CD4-positive, alpha-beta T cell treated with Interleukin-4 for 1 hour (primary cell): ENCODE results near the gene CDKN2AIP.
A peak's percentile ranks its signal among the peaks of the same experiment; 100 is the strongest.

ENCODE experiments used
- DNase-seq, 2 donors: peaks; one replicate each; pipeline ENCODE4 v3.0.0-alpha.2; 2020 to 2022

Gene CDKN2AIP, protein sequence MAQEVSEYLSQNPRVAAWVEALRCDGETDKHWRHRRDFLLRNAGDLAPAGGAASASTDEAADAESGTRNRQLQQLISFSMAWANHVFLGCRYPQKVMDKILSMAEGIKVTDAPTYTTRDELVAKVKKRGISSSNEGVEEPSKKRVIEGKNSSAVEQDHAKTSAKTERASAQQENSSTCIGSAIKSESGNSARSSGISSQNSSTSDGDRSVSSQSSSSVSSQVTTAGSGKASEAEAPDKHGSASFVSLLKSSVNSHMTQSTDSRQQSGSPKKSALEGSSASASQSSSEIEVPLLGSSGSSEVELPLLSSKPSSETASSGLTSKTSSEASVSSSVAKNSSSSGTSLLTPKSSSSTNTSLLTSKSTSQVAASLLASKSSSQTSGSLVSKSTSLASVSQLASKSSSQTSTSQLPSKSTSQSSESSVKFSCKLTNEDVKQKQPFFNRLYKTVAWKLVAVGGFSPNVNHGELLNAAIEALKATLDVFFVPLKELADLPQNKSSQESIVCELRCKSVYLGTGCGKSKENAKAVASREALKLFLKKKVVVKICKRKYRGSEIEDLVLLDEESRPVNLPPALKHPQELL

DNA sequence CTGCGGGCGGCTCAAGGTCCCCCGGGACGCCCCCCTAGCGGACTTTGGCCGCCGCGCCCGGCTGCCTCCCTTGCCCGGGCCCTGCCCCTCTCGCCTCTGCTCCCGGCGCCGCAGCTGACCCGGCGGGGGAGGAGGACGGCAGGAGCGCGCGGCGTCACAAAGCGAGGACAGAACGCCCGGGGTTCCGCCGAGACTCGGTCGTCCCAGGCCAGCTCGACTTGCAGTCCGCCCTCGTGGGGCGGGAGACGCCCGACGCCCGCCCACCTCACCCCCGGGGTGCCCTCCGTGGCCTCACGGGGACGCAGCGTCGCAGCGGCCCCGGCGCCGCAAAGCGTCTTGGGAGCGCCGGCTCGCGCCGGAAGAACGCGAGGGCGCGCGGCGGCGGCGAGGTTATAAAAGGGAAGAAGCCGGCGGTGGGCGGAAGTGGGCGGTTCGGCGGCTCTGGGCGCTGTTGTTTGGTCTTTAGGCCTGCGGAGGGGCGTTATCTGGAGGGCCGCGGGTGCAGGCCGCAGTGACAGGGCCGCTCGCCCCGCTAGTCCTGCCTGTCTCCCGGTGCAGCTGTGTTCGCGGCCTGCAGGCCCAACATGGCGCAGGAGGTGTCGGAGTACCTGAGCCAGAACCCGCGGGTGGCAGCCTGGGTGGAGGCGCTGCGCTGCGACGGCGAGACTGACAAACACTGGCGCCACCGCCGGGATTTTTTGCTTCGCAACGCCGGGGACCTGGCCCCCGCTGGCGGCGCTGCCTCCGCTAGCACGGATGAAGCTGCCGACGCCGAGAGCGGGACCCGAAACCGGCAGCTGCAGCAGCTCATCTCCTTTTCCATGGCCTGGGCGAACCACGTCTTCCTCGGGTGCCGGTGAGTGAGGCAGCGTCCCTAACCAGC is at the start of gene CDKN2AIP:
Gene CDKN2AIP, plus strand, starts transcription at position 423 of the 883 bp plus-strand sequence. Its CDS starts 162 bp downstream, at position 585.
- DNase-seq, result peak; percentile 94 to 95

DNA sequence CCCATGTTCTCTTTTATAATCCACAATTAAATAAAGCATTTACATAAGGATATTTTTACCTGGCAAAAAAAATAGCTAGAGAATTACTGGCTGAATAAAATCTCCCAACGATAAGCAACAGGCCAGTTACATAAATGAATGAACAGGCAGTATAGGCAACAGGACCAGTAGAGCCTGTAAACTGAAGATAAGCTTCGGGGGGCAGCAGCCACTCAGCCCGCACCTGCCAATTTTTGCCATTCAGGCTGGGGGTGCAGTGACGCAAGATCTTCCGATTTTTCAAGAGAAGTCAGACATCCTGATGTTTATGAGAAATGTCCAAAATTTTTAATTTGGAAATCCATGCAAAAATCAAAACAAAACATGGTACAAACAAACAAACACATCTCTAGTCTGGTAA is 49.0 kb upstream of the CDKN2AIP start:
- DNase-seq, result no peak

DNA sequence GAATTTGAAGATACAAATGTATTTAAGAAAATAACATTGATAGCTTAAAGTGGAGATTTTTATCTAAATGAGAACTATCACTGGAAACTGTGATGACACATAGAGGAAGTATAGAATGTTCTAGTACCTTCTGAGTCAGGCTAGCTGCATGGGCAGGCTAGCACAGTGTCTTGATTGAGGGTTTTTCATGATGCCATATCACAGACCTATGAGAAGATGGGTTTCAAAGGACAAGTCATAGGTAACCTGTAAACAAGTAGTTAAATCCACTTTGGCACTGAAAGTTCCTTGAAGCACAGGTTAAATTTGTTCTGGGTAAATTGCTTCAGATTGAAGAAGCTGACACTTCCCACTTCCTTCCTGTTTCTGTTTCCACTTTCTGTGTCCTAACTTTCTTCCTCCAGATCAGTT is 48.2 kb upstream of the CDKN2AIP start:
- DNase-seq, result no peak

DNA sequence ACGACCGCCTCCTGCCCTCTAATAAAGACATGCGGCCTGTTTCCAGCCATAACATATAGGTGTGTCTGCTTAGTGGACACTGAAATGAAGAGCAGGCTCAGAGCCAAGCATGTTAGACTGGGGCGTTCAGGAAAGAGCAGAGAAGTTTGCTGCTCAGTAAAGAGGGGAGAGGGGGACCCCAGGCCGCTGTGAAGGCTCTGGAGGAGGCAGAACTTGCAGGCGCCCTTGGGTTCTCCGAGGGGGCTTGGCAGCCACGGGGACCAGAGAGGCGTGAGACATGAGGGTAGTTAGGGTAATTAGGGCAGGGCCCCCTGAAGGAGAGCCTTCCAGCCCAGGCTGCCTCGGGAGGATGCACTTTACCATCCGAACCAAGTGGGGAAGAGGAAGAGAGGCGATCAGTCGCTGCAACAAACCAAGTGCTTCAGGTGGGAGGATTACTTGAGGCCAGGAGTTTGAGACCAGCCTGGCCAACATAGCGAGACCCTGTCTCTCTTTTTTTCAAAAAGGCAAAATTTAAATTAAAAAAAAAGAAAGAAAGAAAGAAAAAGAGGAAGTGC is 46.6 kb upstream of the CDKN2AIP start:
- no peak for DNase-seq

DNA sequence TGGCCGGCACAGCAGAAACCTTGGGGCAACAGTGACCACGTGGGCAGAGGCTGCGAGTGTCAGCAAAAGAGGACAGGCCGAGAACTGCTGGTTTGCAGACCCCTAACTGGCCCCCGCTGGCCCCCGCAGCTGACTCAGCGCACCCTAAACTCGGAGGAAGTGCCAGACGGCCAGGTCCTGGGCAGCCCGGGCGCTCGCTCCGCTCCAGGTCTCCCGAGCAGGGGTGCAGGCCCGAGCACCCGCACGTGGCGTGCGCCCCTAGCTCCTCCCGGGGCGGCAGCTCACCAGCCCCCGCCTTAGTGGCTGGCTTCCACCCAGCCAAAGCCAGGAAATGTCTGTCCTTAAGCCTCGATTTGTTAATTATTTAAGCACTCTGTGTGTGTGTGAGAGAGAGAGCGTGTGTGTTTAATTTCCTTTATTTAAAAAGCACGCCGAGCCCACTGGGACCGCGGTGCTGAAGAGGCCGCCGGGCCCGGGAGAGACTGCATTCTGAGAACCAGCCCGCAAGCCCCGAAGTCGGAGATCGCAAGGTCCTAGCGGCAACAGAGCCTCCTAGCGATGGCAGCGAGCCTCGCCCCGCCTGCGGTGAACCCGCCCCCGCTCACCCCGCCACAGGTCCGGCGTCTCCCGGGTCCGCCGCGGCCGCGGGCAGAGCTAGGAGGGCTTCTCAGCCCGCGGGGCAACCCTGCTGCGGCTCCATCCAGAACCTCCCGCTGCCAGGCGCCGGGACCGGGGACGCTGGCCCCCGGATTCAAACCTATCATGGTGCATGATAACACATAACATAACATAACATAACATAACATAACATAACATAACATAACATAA is 45.9 kb upstream of the CDKN2AIP start:
- DNase-seq, result peak; percentile 61 to 67

DNA sequence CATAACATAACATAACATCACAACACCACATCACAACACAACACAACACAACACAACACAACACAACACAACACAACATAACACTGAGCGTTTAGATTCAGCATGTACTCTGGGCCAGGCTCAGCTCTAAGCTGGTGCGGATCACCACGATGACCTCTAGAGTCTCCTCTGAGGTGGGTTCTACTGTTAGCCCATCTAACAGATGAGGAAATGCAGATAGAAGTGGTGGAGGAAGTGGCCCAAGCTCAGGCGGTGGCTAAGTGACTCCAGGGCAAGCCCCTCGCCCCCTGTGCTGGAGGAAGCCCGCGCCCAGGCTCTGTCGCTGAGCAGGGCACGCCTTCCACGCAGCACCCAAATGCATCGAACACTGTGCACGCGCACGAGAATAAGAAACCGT is 45.3 kb upstream of the CDKN2AIP start:
- DNase-seq, result no peak

DNA sequence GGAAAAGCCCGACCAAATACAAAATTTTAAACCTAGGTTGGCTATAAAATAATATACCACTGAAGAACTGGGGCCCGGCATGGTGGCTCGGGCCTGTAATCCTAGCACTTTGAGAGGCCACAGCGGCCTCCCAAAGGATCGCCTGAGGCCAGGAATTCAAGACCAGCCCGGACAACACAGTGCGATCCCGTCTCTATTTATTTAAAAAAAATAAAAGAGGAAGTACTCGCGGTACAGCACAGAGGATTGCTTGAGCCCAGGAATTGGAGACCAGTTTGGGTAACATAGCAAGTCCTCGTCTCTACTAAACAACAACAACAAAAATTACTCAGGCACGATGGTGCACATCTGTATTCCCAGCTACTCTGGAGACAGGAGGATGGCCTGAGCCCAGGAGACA is 44.8 kb upstream of the CDKN2AIP start:
- no peak for DNase-seq

DNA sequence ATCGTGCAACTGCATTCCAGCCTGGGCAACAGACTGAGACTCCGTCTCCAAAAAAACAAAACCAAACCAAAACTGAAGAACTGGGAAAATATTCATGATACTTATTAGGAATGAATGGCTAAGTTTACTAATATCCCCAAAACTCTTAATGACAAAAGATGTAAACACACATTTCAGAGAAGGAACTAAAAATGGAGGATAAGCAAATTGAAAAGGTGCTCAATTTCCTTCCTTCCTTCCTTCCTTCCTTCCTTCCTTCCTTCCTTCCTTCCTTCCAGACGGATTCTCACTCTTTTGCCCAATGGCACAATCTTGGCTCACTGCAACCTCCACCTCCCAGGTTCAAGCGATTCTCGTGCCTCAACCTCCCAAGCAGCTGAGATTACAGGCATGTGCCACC is 44.4 kb upstream of the CDKN2AIP start:
- no peak for DNase-seq

DNA sequence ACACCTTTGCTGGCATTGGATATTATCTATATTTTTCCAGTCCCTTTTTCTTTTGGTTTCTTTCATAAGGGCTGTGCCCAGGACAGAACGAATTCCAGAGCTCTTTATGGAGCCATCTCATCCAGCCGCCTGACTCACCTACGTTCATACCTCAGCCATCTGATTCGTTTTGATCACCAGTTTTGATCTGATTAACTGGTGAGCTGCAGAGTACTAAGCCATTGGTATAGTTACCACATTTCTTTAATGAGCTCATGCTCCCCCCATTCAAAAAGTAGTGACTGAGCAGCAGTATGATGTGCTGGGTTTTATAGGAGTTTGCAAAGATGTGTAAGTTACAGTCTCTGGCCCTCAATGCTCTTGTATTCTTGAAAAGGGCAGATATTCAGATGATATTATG is 43.0 kb upstream of the CDKN2AIP start:
- no peak for DNase-seq

DNA sequence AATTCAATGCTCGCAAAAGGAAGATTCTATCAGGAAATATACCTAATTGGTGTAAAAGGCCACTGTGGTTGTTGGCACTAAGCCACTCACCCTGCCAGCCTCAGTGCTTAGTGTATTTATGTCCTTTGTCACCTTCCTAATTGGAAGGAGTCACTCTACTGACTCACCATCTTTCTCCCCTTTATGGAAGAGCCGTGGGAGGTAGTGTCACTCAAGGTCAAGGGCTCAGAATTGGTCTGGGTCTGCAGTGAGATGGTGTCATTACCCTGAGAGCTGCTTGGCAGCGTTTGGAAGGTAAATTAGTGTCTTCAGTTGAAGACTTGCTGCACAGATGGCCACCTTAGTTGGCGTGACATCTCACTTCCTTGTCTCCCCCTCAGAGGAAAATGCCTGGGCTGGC is 41.7 kb upstream of the CDKN2AIP start:
- DNase-seq, result no peak

DNA sequence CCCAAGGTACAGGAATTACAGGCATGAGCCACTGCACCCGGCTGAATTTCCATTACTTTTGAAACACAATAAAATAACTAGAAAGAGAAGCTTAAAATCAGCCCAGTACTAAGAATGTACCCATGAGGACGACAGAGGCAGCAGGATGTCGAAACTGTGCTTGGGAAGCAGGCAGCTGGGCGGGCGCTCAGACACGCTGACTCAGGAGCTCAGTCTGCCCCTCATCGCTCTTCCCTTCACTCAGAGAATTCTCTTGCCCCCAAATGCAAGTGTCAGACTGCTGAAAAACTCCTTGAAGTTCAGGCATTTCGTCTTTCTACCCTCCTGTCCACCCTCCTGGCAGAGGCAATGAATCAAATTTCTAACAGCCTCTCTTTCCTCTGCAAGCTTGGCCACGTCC is 41.0 kb upstream of the CDKN2AIP start:
- DNase-seq, result no peak

DNA sequence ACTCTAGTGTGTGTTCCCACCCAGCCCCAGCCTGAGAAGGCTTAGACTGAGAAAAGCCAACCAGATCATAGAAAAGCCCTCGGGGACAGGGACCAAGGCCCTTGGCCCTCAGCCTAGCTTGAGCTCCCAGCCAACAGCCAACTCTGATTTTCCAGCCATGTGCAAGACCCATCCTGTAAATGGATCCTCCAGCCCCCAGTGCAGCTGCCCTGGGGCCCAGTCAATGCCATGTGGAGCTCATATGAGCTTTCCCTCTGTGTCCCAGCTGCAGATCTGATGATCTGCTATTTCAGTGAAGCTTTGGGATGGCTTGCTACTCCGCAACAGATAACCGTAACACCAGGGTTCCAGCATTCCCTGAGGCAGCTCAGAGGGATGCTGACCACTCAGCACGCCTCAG is 40.5 kb upstream of the CDKN2AIP start:
- no peak for DNase-seq

DNA sequence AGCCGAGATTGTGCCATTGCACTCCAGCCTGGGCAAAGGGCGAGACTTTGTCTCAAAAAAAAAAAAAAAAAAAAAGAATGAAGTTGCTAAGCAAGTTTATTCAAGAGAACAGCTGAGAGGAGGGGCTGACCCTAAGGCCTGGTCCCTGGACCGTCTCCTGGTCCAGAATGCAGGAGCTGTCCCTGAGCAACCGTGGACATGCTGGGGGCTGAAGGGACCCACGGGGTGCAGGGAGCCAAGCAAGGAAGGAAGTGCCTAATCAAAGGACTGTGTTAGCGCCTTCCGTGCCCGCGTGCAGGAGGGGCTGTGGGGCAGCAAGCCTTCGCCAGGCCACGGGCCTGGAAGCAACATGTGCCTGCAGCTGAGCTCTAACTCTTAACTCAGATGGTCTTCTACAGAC is 39.1 kb upstream of the CDKN2AIP start:
- DNase-seq, result no peak

DNA sequence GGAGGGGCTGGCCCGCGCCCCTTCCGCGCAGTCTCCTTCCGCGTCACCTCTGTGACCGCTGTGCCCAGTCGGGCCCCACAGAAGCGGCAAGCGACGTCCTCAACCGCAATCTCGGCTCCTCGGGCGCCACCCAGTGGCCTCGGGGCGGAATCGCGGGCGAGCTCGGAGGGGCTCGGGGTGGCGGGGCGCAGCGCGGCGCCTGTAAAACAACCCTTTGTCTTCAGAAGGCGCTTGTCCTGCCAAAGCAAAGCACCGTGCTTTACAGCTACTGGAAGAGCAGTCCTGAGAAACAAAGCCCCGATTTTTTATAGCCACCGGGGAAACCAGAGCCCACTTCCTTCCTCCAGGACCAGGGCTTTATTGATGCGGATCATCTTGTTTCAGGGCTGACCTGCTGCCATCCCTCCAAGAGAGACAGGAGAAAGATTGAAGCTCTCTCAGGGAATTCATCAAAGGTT is 37.3 kb upstream of the CDKN2AIP start:
- DNase-seq, result peak; percentile 89 to 90

DNA sequence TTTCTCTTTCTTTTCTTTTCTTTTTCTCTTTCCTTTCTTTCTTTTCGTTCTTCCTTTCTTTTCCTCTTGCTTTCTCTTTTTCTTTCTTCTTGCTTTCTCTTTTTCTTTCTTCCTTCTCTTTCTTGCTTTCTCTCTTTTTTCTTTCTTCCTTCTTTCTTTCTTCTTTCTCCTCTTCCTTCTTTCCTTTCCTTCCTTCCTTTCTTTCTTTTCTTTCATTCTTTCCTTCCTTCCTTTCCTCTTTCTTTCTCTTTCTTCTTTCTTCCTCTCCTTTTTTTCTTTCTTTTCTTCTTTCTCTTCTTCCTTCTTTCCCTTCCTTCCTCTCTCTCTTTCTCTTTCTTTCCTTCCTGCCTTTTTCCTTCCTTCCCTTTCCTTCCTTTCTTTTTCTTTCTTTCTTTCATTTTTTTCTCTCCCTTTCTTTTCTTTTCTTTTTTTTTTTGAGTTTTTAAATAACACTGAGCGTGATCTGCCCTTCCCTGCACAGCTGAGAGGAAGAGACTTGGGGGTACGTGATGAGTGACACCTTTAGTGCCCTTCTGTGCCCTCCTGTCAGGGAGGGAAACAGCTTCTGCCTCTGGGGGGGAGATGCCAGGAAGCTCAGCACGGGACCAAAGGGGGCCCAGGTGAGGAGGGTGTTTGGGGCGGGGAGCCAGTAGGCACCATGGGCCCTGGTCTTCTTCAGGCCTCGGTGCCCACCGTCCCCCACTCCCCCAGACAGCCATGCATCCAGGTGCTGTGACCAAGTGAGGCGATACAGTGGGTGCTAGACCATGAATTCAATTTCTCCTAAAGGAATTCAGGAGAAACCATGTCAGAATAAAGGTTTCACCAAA is 36.6 kb upstream of the CDKN2AIP start:
- no peak for DNase-seq

DNA sequence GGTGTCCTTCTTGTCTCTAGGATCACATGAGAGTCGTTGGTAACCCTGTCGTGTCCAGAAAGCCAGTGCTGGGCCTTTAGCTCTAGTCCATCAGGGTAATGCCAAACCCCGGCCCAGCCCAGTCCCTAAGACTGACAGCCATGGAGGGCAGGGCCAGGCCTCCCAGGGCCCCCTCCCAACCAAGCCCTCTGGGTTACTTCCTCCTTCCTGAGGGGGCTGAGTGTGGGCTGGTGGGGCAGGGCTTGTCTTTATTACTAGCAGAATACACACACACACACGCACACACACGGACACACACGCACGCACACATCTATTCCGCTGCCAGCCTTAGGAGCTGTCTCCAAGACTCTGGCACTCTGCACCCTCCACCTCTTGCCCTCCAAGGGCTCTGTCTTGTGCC is 35.6 kb upstream of the CDKN2AIP start:
- no peak for DNase-seq

DNA sequence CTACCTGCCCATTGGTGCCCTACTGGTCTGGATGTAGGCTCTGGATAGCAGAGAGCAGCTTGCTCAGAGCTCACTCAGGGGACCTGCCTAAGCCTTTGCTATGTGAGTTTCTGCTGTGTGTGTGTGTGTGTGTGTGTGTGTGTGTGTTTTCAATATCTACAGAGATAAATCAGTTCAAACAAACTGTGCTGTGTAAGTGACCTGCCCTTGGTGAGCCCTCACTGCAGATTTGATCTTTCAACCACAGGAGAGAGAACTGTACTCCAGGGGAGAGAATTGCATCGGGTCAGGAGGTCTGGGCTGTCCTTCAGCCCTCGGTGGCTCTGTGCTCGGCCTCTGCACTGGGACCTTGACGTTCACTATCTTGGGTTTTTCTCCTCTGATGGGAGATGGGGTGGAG is 35.0 kb upstream of the CDKN2AIP start:
- DNase-seq, result no peak

DNA sequence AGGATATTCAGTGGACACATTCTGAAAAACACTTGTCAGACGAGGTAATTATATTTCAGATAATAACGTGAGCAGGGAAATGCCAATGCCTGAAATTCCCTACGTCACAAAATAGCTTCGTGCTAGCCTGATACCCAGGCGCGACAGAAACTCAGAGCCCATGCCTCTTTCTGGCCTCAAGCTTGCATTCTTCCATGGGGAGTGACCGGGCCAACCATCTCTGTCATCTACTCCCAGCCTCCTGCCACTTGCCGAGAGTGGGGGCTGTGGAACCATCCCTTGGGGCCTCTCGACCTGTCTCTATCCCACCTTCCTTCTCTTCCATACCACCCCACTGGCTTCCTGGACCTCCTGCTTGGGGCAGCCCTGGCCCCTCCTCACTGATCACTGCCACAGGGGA is 34.5 kb upstream of the CDKN2AIP start:
- DNase-seq, result no peak

DNA sequence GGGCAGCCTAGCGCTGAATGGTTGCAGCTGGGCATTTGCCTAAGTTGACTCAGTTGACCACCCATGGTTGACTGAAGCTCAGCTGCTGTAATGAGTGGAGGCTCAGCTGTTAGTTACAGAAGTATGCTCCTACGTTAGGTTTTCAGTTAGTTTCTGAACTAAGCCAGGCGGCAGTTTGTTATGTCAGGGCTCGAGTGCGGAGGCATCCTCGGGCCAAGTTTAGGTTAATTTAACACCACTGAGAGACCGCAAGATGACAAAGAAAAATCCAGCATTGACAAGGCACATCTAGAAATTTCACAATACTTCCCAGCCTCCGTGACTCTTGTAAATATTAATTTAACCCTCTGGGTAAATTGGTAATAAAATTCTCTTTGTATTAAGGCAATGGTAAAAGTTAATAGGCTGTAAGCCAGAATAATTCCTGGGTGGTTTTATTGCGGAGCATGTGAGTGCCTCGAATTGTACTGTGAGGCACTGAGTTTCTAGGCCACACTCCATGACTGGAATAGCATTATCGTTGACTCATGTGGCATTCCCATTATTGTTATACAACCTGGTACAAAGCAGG is 33.1 kb upstream of the CDKN2AIP start:
- DNase-seq, result no peak

DNA sequence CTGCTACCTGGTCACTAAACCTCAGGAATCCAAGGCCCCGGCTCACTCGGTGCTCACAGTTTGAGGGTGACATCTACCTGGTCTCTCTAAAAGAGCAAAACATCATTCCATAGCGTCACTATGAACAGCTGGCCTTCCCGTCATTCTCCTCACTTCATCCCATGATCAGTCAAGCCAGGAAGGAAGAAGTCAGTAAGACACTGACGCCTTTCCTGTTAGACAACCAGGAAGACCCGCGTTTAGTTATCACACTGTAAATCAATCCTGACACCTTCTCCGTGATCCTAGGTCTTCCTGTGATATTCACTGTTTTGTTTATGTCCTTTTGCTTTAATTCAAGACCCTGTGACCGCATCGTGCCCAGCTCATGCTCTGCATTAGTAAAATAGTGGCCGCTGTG is 31.6 kb upstream of the CDKN2AIP start:
- DNase-seq, result no peak
